OCI-LY3 (cell line): ENCODE measurements around the gene FTHL17.

Experiments
- CTCF ChIP-seq: fragments of 200-600, 300-600 bp; sonication (generic); IDR thresholded peaks from 2 replicates; pipeline ENCODE4 v1.5.1; 2014; ENCODE audit warnings: antibody characterized with exemption, low read length, low read depth
- EZH2phosphoT487 ChIP-seq: fragments of 200-600 bp; shearing (Covaris generic); IDR thresholded peaks from 2 replicates; pipeline ENCODE4 v1.6.1; 2018; ENCODE audit warnings: antibody characterized with exemption, mixed run types, low read depth

DNA sequence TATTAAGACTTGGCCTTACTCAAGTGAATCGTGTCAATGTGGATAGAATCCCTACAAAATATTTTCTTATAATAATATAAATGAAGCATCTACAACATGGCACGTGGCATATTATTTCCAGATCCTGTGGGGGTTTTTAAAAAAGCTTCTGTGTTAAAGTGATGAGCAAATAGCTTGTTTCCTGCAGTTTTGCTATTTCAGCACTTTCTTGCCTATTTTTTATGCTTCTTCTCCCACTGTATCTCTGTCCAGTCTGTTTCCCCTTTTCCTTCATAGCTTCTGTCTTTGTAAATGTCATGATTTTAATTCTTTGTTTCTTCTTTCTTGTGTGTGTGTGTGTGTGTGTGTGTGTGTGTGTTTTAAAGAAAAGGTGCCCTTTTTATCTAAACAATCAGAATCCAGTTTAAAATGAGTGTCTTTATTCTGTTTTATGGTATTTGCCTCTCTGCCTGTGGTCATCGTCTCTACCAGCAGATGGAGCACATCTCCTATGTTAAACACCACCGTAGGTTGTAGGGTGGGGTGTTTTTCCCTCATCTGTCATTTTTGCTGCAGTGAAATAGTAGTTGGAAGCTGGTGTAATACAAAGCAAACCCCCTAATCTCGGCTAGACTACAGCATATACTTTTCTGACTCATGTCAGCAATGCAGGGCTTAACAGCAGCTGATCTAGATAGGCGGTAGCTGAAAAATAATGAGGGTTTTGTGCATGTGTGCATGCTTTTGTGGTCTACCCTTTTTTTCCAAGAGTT lies 33.1 kb downstream of the FTHL17 start:
- peak; percentile 83 for TF ChIP-seq CTCF
- TF ChIP-seq EZH2phosphoT487: no peak
